GM12878 (cell line): ENCODE measurements around the gene ANKRD13A. TPM values are rescaled to one million over a fixed set of nuclear protein-coding genes. Genes with fewer than 3 reads are reported as not detected.

Source experiments
- ATAC-seq: fragments of 200-7000 bp; cut with Tn5 transposase; 3 replicates; pipeline ENCODE4 v1.9.1; 2020; ENCODE audit warnings: mild to moderate bottlenecking, moderate library complexity
- BruUV-seq: library from RNA; stranded (reverse); fragments of 400-500 nt; replicated peaks from 2 replicates; lab custom pipeline; 2021; lab: Mats Ljungman, UMichigan
- CTCF ChIA-PET: fragments of 300-600 bp; sonication (Branson Sonifier 250); formaldehyde crosslinking; extraction: SDS; loops from one replicate; lab custom pipeline; 2021; ENCODE audit warnings: inconsistent platforms; lab: Yijun Ruan, JAX
- POLR2A ChIA-PET: fragments of 350-600 bp; formaldehyde crosslinking; extraction: SDS; loops from one replicate; lab custom pipeline; 2021; ENCODE audit warnings: inconsistent platforms; lab: Charles Lee
- RAD21 ChIA-PET: fragments of 300-600 bp; sonication (Branson Sonifier 250); formaldehyde crosslinking; loops from one replicate; lab custom pipeline; 2023; ENCODE audit warnings: antibody characterized with exemption; ENCODE audit not compliant: unreplicated experiment; lab: Charles Lee
- SMC1A ChIA-PET: fragments of 300-600 bp; sonication (Branson Sonifier 250); formaldehyde crosslinking; loops from one replicate; lab custom pipeline; 2023; ENCODE audit not compliant: unreplicated experiment, uncharacterized antibody; lab: Charles Lee
- DNase-seq: peaks from one replicate; pipeline ENCODE4 v3.0.0-alpha.2; 2011; ENCODE audit warnings: low read depth, low spot score
- FAIRE-seq: peaks from 3 replicates; lab custom pipeline; 2011; peaks lifted over from hg19 to GRCh38; lab: Jason Lieb, UNC
- H2AFZ ChIP-seq: 2 replicates; pipeline ENCODE4 v1.6.0; 2011; ENCODE audit warnings: low read depth, low read length, control low read depth; ENCODE audit not compliant: control insufficient read depth
- H3K27ac ChIP-seq: 2 replicates; pipeline ENCODE4 v1.5.1; 2011; ENCODE audit warnings: control low read depth; ENCODE audit not compliant: control insufficient read depth, insufficient read depth
- H3K27me3 ChIP-seq, 2 experiments: replicated peaks in 1 of 2; 2 replicates each; pipeline versions ENCODE4 v1.6.0 to v1.6.1; 2011; ENCODE audit warnings: low read length in 1 of 2; ENCODE audit not compliant: control insufficient read depth in 2 of 2, insufficient read depth in 2 of 2
- H3K36me3 ChIP-seq, 2 experiments: 2 replicates each; pipeline ENCODE4 v1.5.1; 2011; ENCODE audit warnings: low read length in 1 of 2; ENCODE audit not compliant: control insufficient read depth in 2 of 2, insufficient read depth in 2 of 2
- H3K4me1 ChIP-seq: 2 replicates; pipeline ENCODE4 v1.6.1; 2011; ENCODE audit warnings: mild to moderate bottlenecking, low read length, moderate library complexity, mixed read lengths; ENCODE audit not compliant: control insufficient read depth, insufficient read depth
- H3K4me2 ChIP-seq: 2 replicates; pipeline ENCODE4 v1.6.0; 2011; ENCODE audit warnings: control low read depth; ENCODE audit not compliant: control insufficient read depth, insufficient read depth
- H3K4me3 ChIP-seq: fragments of 200-600 bp; sonication (generic); 2 replicates; pipeline ENCODE4 v1.5.1; 2016
- H3K79me2 ChIP-seq: 2 replicates; pipeline ENCODE4 v1.6.0; 2011; ENCODE audit warnings: low read length; ENCODE audit not compliant: control insufficient read depth, insufficient read depth
- H3K9ac ChIP-seq: 2 replicates; pipeline ENCODE4 v1.8.0; 2011; ENCODE audit warnings: low read length, control low read depth, mixed read lengths; ENCODE audit not compliant: control insufficient read depth, insufficient read depth
- H3K9me3 ChIP-seq: replicated peaks from 3 replicates; pipeline ENCODE4 v1.5.1; 2011; ENCODE audit warnings: mild to moderate bottlenecking, low read length; ENCODE audit not compliant: control insufficient read depth, insufficient read depth
- H4K20me1 ChIP-seq: 2 replicates; pipeline ENCODE4 v1.6.0; 2011; ENCODE audit not compliant: control insufficient read depth, insufficient read depth
- CREB1 ChIP-seq: IDR thresholded peaks from 2 replicates; pipeline ENCODE4 v1.6.1; 2012; ENCODE audit warnings: low read depth, mild to moderate bottlenecking, inconsistent platforms
- FOXM1 ChIP-seq: IDR thresholded peaks from 2 replicates; pipeline ENCODE4 v1.6.1; 2012; ENCODE audit warnings: low read depth, mild to moderate bottlenecking, inconsistent platforms, low read length, moderate library complexity
- IKZF2 ChIP-seq, 2 experiments: fragments of 450-650 bp; IDR thresholded peaks; 2 replicates each; pipeline ENCODE4 v1.6.1; 2017; ENCODE audit warnings: mild to moderate bottlenecking in 2 of 2, moderate library complexity in 2 of 2
- KDM1A ChIP-seq: fragments of 200-600 bp; sonication (generic); IDR thresholded peaks from 2 replicates; pipeline ENCODE4 v1.6.1; 2016; ENCODE audit warnings: borderline replicate concordance
- MLLT1 ChIP-seq: fragments of 450-650 bp; IDR thresholded peaks from 2 replicates; pipeline ENCODE4 v1.6.1; 2016; ENCODE audit warnings: mild to moderate bottlenecking
- MTA2 ChIP-seq: fragments of 450-650 bp; IDR thresholded peaks from 2 replicates; pipeline ENCODE4 v1.6.1; 2016; ENCODE audit warnings: low read depth, mild to moderate bottlenecking, moderate library complexity
- MYB ChIP-seq: fragments of 150-350 bp; IDR thresholded peaks from 2 replicates; pipeline ENCODE4 v1.6.1; 2014; ENCODE audit warnings: mild to moderate bottlenecking, low read depth, low read length, borderline replicate concordance
- NR2C1 ChIP-seq: fragments of 450-650 bp; IDR thresholded peaks from 2 replicates; pipeline ENCODE4 v1.6.1; 2017; ENCODE audit warnings: antibody characterized with exemption, mild to moderate bottlenecking, moderate library complexity
- POLR2AphosphoS5 ChIP-seq: IDR thresholded peaks from 2 replicates; pipeline ENCODE4 v1.6.1; 2011; ENCODE audit warnings: mild to moderate bottlenecking, low read length, inconsistent platforms
- SPI1 ChIP-seq: IDR thresholded peaks from 2 replicates; pipeline ENCODE4 v1.6.1; 2011; ENCODE audit warnings: low read depth, mild to moderate bottlenecking, low read length, moderate library complexity, borderline replicate concordance; ENCODE audit not compliant: insufficient read depth
- USF2 ChIP-seq: IDR thresholded peaks from 2 replicates; pipeline ENCODE4 v1.6.1; 2011; ENCODE audit warnings: low read depth, low read length, improper control_type of control experiment, borderline replicate concordance
- ZNF622 ChIP-seq: fragments of 450-650 bp; IDR thresholded peaks from 2 replicates; pipeline ENCODE4 v1.6.1; 2017; ENCODE audit warnings: mild to moderate bottlenecking, inconsistent platforms
- in situ Hi-C: fragments of 300-500 bp; cut with MboI; formaldehyde crosslinking; loops from 9 replicates; pipeline ENCODE4 v1.14.3; 2018; ENCODE audit warnings: mixed read lengths
- intact Hi-C: fragments of 100-400 bp; cut with micrococcal nuclease; formaldehyde crosslinking; loops from one replicate; pipeline ENCODE4 v1.14.2; 2022; ENCODE audit not compliant: unreplicated experiment
- polyA plus RNA-seq, 11 experiments: library from polyadenylated mRNA; depleted of rRNA in 4 of 11; unstranded in 6 of 11; stranded (reverse) in 5 of 11; fragments of >200 nt; fragmentation: Nextera tagmentation in 4 of 11; fragmentation: Illumina TruSeq in 1 of 11; extraction: Ambion mirVana in 4 of 11; extraction: Trizol in 1 of 11; gene quantifications; 1 replicate in 1 of 11; 2 replicates in 10 of 11; pipeline versions ENCODE4 v1.2.1 to v1.2.3, GENCODE V29; 2011 to 2016; ENCODE audit warnings: inconsistent platforms in 2 of 11, missing spikeins in 2 of 11, low read depth in 1 of 11
- total RNA-seq, 4 experiments: library from RNA; depleted of rRNA in 3 of 4; stranded (reverse); fragments of >200 nt in 3 of 4; fragmentation: Illumina TruSeq in 1 of 4; extraction: Trizol in 1 of 4; gene quantifications; 2 replicates each; pipeline versions ENCODE4 v1.2.1 to v1.2.3, GENCODE V29; 2013 to 2021
- TF ChIP-seq, protein P1 (sequence below): fragments of 450-650 bp; formaldehyde crosslinking; IDR thresholded peaks from 2 replicates; pipeline ENCODE4 v1.5.0; 2022; ENCODE audit warnings: mild to moderate bottlenecking, missing genetic modification characterization
- TF ChIP-seq, protein P2 (sequence below): fragments of 450-650 bp; IDR thresholded peaks from 2 replicates; pipeline ENCODE4 v1.6.1; 2017; ENCODE audit warnings: borderline replicate concordance

ANKRD13A gene
- total and polyA plus RNA-seq, 10 of the 15 experiments (the other 5 are each of a cell fraction or from before 2014, with no cell fraction given), result 10.2 to 93.4 (median 76.5) TPM

- TF ChIP-seq IKZF2 (IDR thresholded peaks at IDR 0.05), result peak; percentile 30 to 73; a peak in 2 of 4 replicates
- TF ChIP-seq MTA2, result peak; percentile 70
- TF ChIP-seq, protein P1, sequence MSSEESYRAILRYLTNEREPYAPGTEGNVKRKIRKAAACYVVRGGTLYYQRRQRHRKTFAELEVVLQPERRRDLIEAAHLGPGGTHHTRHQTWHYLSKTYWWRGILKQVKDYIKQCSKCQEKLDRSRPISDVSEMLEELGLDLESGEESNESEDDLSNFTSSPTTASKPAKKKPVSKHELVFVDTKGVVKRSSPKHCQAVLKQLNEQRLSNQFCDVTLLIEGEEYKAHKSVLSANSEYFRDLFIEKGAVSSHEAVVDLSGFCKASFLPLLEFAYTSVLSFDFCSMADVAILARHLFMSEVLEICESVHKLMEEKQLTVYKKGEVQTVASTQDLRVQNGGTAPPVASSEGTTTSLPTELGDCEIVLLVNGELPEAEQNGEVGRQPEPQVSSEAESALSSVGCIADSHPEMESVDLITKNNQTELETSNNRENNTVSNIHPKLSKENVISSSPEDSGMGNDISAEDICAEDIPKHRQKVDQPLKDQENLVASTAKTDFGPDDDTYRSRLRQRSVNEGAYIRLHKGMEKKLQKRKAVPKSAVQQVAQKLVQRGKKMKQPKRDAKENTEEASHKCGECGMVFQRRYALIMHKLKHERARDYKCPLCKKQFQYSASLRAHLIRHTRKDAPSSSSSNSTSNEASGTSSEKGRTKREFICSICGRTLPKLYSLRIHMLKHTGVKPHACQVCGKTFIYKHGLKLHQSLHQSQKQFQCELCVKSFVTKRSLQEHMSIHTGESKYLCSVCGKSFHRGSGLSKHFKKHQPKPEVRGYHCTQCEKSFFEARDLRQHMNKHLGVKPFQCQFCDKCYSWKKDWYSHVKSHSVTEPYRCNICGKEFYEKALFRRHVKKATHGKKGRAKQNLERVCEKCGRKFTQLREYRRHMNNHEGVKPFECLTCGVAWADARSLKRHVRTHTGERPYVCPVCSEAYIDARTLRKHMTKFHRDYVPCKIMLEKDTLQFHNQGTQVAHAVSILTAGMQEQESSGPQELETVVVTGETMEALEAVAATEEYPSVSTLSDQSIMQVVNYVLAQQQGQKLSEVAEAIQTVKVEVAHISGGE (CRISPR knock-in tag), result 0 out of 2 replicates have a peak, but pooled peaks have one; percentile 24
- TF ChIP-seq NR2C1, result peak; percentile 81
- TF ChIP-seq, all 136 proteins: peak for 80
Observed at GRCh38 chr12:109998904-109999648, at the start of gene ANKRD13A (continued).

- peaks cover 11% of the 10 kb centered on the region; the same call in 1 of the 2 replicates for H3K4me1 ChIP-seq
- ATAC-seq (no peak), DNase-seq (no peak), FAIRE-seq (no peak)
- no peak overlapping the region for H3K4me3 ChIP-seq
- ChIA-PET RAD21 (no interaction called here), POLR2A (no interaction called here), SMC1A (interaction anchor here (0.8 kb wide), 1 partner anchor 10 kb away, joined by 3 read pairs; no protein-coding TSS in a partner anchor), CTCF (no interaction called here)
- no peaks in the 10 kb centered on the region for H3K79me2 ChIP-seq
- no peaks in the 10 kb centered on the region for H3K9me3 ChIP-seq
- in situ Hi-C loops, result no loop called here
- H2AFZ ChIP-seq, result no peak overlapping the region
- intact Hi-C loops, result no loop called here
- no peak overlapping the region for H3K27ac ChIP-seq
- no peak overlapping the region for H3K9ac ChIP-seq
- no peak overlapping the region for H3K4me2 ChIP-seq
- H3K27me3 ChIP-seq, result no peaks in the 10 kb centered on the region
- H4K20me1 ChIP-seq, result no peaks in the 10 kb centered on the region
- peaks cover 26 to 35% of the 10 kb centered on the region in 2 experiments for H3K36me3 ChIP-seq
- no TSS peak for BruUV-seq
- no peak for TF ChIP-seq SPI1
- TF ChIP-seq, protein P2, sequence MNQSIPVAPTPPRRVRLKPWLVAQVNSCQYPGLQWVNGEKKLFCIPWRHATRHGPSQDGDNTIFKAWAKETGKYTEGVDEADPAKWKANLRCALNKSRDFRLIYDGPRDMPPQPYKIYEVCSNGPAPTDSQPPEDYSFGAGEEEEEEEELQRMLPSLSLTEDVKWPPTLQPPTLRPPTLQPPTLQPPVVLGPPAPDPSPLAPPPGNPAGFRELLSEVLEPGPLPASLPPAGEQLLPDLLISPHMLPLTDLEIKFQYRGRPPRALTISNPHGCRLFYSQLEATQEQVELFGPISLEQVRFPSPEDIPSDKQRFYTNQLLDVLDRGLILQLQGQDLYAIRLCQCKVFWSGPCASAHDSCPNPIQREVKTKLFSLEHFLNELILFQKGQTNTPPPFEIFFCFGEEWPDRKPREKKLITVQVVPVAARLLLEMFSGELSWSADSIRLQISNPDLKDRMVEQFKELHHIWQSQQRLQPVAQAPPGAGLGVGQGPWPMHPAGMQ, result no peak
- TF ChIP-seq ZNF622, result no peak
- no peak for TF ChIP-seq MLLT1
- TF ChIP-seq POLR2AphosphoS5, result no peak
- TF ChIP-seq USF2, result no peak
- no peak for TF ChIP-seq MYB
- TF ChIP-seq CREB1, result no peak
- no peak for TF ChIP-seq KDM1A
- no peak for TF ChIP-seq FOXM1
Observed at GRCh38 chr12:109950625-109951024, 48.6 kb upstream of the ANKRD13A start.
